Testis (tissue), 3 donors: ENCODE measurements around the gene BTK. TPM values are rescaled to one million over a fixed set of nuclear protein-coding genes. Genes with fewer than 3 reads are reported as not detected.

ENCODE experiments used
- DNase-seq: peaks from one replicate; pipeline ENCODE4 v3.0.0-alpha.2; 2019
- H3K27ac ChIP-seq, 2 donors: fragments of 200-600 bp; sonication (generic); one replicate each; pipeline ENCODE4 v1.5.1; 2019
- H3K27me3 ChIP-seq: fragments of 200-600 bp; sonication (generic); one replicate; pipeline ENCODE4 v1.5.1; 2019
- H3K36me3 ChIP-seq: fragments of 200-600 bp; sonication (generic); one replicate; pipeline ENCODE4 v1.5.1; 2017; ENCODE audit warnings: low read depth; ENCODE audit errors: missing control alignments
- H3K4me1 ChIP-seq: fragments of 200-600 bp; sonication (generic); one replicate; pipeline ENCODE4 v1.5.1; 2019
- H3K4me3 ChIP-seq, 2 donors: fragments of 200-600 bp; sonication (generic); one replicate each; pipeline ENCODE4 v1.5.1; 2017 to 2019
- H3K9me3 ChIP-seq: fragments of 200-600 bp; sonication (generic); one replicate; pipeline ENCODE4 v1.5.1; 2017
- POLR2A ChIP-seq: fragments of 450-650 bp; IDR thresholded peaks from one replicate; pipeline ENCODE4 v1.6.1; 2017; ENCODE audit warnings: antibody characterized with exemption, mild to moderate bottlenecking, moderate library complexity
- WGBS, 2 donors: methylation state at CpG; one replicate each; pipeline ENCODE4 v1.1.5; 2018; 5-methylcytosine and 5-hydroxymethylcytosine counted together
- intact Hi-C: fragments of 100-400 bp; cut with DNase I; formaldehyde crosslinking; loops from one replicate; pipeline ENCODE4 v1.15.1; 2023; ENCODE audit warnings: low total_unique reads
- polyA plus RNA-seq: library from polyadenylated mRNA; stranded (reverse); fragments of 350-450 nt; fragmentation: Illumina TruSeq; extraction: RNeasy Lipid Tissue Mini Kit (QIAGEN cat#74804); gene quantifications from one replicate; pipeline ENCODE4 v1.2.3, GENCODE V29; 2014; ENCODE audit warnings: low read depth, low replicate concordance; ENCODE audit not compliant: insufficient read depth
- total RNA-seq, 2 donors: library from RNA; depleted of rRNA; stranded (reverse); fragments of >200 nt; gene quantifications; one replicate each; pipeline ENCODE4 v1.2.3, GENCODE V29; 2016
- TF ChIP-seq, protein P1 (sequence below), 3 experiments: fragments of 450-650 bp in 2 of 3; fragments of 200-600 bp in 1 of 3; sonication (generic) in 1 of 3; IDR thresholded peaks; one replicate each; pipeline ENCODE4 v1.5.1; 2016 to 2019; ENCODE audit warnings: antibody characterized with exemption in 3 of 3, mild to moderate bottlenecking in 2 of 3, moderate library complexity in 1 of 3

BTK gene
- total and polyA plus RNA-seq, 3 donors from 2014 or later = 3.6 to 6.9 (median 3.9) TPM

DNA sequence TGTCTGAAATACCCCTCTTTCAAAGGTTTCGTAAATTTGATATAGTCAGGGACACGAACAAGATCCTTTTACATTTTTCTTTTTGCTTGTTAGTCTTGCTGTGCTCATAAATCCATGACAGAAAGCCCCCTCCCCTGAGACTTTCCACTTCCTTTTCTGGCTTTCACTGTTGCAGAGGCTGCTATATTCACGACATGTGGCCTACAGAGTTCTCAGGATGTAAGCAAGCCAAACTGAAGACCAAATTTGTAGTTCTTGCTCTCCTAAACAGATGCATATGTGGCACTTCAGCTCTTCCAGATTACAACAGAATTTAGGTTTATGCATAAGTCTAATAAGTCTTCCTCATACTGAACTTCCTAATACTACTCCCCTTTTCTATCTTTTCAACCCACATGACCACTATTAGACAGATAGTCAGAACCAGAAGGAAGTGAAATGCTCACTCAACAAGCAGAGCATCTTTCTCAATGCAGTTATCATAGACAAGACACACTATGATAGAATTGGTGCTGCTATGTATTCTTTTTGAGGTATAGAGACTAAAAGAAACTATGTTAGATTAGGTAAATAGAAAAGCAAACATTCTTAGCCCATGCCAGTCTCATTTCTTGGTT lies 15.0 kb downstream of the BTK start:
- H3K4me1 ChIP-seq = no peaks in the 10 kb centered on the region
- intact Hi-C loops = no loop called here
- H3K9me3 ChIP-seq = no peaks in the 10 kb centered on the region
- no peaks in the 10 kb centered on the region for H3K36me3 ChIP-seq
- H3K4me3 ChIP-seq = no peak overlapping the region
- WGBS, 2 donors = 52 to 57% methylated on average over 3 of the region's 3 CpGs
- TF ChIP-seq, protein P1, sequence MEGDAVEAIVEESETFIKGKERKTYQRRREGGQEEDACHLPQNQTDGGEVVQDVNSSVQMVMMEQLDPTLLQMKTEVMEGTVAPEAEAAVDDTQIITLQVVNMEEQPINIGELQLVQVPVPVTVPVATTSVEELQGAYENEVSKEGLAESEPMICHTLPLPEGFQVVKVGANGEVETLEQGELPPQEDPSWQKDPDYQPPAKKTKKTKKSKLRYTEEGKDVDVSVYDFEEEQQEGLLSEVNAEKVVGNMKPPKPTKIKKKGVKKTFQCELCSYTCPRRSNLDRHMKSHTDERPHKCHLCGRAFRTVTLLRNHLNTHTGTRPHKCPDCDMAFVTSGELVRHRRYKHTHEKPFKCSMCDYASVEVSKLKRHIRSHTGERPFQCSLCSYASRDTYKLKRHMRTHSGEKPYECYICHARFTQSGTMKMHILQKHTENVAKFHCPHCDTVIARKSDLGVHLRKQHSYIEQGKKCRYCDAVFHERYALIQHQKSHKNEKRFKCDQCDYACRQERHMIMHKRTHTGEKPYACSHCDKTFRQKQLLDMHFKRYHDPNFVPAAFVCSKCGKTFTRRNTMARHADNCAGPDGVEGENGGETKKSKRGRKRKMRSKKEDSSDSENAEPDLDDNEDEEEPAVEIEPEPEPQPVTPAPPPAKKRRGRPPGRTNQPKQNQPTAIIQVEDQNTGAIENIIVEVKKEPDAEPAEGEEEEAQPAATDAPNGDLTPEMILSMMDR (IDR thresholded peaks at IDR 0.05) = no peak
- no peak for TF ChIP-seq POLR2A
- H3K27ac ChIP-seq = no peak overlapping the region
- H3K27me3 ChIP-seq = no peaks in the 10 kb centered on the region
- DNase-seq = no peak

DNA sequence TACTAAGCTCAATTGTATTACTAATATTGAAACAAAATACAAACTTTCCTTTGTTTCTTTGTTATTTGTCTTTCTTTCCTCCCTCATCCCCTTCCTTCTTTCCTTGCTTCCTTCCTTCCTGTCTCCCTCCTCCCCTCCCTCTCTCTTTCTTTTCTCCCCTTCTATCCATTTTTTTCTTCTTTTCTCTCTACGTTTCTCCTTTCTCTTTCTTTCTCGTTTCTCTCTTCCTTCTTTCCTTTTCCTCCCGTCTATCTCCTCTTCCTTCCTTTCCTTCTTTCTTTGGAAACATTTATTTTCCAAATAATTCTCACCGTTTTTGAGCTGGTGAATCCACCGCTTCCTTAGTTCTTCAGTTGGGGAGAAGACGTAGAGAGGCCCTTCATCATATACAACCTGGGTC lies 16.3 kb downstream of the BTK start:
- no peak overlapping the region for H3K4me3 ChIP-seq
- H3K9me3 ChIP-seq = no peaks in the 10 kb centered on the region
- no peaks in the 10 kb centered on the region for H3K27me3 ChIP-seq
- H3K36me3 ChIP-seq = no peaks in the 10 kb centered on the region
- H3K27ac ChIP-seq = no peak overlapping the region
- no peak for TF ChIP-seq POLR2A
- TF ChIP-seq, protein P1 (IDR thresholded peaks at IDR 0.05) = no peak
- no peak for DNase-seq
- H3K4me1 ChIP-seq = no peaks in the 10 kb centered on the region
- 65 to 81% methylated on average over 6 of the region's 6 CpGs for WGBS, 2 donors
- intact Hi-C loops = no loop called here

DNA sequence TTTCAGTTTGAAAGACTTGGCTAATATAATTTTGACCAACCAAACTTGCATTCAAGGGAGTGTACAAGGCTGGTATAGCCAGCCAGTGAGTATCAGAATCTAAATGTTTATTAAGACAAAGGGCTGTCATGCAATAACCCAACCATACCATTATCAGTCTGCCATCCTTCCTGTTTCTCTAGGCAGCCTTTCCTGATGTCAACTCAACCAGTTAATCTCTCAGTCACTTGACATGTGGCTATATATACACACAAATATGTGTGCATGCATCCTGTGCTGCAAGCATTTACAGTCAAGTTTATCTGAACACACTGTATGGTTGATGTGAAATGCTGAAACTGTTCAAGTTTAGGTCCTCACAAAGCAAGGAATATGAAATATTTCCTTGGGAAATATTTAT lies 17.2 kb downstream of the BTK start:
- no peak for DNase-seq
- H3K27ac ChIP-seq = no peak overlapping the region
- no peaks in the 10 kb centered on the region for H3K4me1 ChIP-seq
- H3K36me3 ChIP-seq = no peaks in the 10 kb centered on the region
- intact Hi-C loops = no loop called here
- TF ChIP-seq, protein P1 (IDR thresholded peaks at IDR 0.05) = no peak
- no peak for TF ChIP-seq POLR2A
- H3K4me3 ChIP-seq = no peak overlapping the region
- no peaks in the 10 kb centered on the region for H3K27me3 ChIP-seq
- no peaks in the 10 kb centered on the region for H3K9me3 ChIP-seq

DNA sequence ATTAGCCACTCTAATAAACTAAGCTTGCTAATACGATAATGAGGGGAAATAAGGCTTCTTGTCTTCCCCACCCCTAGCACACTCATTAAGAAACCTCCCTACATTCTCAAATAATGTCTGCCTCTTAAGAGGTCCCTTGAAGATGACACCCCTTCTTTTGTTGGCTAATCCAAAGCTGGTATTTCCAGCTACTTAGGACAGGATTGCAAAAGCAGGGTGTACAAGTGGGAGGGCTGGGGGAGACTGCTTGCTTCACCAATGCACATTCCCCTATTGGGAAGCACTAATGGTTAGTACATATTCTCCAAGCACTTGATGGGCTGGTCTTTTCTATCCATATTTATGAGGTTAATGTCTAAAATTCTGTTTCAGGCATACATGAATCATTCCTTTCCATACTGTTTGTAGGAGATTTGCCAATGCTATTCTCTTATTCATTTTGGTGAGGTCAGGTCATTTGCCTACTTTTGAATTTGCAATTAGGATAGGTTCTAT lies 20.6 kb downstream of the BTK start:
- H3K4me1 ChIP-seq = no peaks in the 10 kb centered on the region
- TF ChIP-seq POLR2A = no peak
- TF ChIP-seq, protein P1 (IDR thresholded peaks at IDR 0.05) = no peak
- DNase-seq = no peak
- intact Hi-C loops = no loop called here
- no peaks in the 10 kb centered on the region for H3K9me3 ChIP-seq
- no peaks in the 10 kb centered on the region for H3K27me3 ChIP-seq
- no peaks in the 10 kb centered on the region for H3K36me3 ChIP-seq
- no peak overlapping the region for H3K4me3 ChIP-seq
- 75 to 92% methylated on average over 1 of the region's 1 CpG for WGBS, 2 donors
- H3K27ac ChIP-seq = no peak overlapping the region

GRCh38 chrX:101362757-101363156 lies 23.2 kb downstream of the BTK start:
- H3K4me1 ChIP-seq = no peaks in the 10 kb centered on the region
- intact Hi-C loops = no loop called here
- DNase-seq = no peak
- no peaks in the 10 kb centered on the region for H3K9me3 ChIP-seq
- TF ChIP-seq, protein P1 (IDR thresholded peaks at IDR 0.05) = no peak
- no peak for TF ChIP-seq POLR2A
- H3K4me3 ChIP-seq = no peak overlapping the region
- no peaks in the 10 kb centered on the region for H3K36me3 ChIP-seq
- H3K27ac ChIP-seq = no peak overlapping the region
- H3K27me3 ChIP-seq = no peaks in the 10 kb centered on the region
